Smooth muscle cell of the umbilical artery (primary cell): Measurements from ENCODE around the gene CCDC83. TPM values are rescaled to one million over a fixed set of nuclear protein-coding genes. Genes with fewer than 3 reads are reported as not detected.

Experiments used
- total RNA-seq: library from RNA; depleted of rRNA; stranded (reverse); fragments of >200 nt; gene quantifications from 2 replicates; pipeline ENCODE4 v1.2.3, GENCODE V29; 2014

CCDC83 gene
- not detected in 2 replicates for total RNA-seq

DNA sequence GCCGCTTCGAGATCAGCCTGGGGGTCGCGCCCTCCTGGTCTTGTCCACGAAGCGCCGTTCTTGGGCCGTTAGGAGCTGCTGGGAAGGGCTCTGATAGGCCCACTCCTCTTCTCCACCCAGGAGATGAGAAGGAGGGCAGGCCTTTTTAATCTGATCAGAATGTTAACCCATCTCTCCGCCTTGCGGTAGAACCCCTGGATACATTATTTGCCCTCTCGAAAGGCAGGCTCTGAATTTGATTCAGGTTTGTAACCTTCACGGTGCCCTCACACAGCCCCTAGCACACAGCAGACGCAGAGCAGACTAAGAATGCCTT is at the start of gene CCDC83:
TSS of gene CCDC83 (plus strand) at position 43 of the 316 bp plus-strand sequence. CDS start 9,741 bp downstream, outside the sequence.

DNA sequence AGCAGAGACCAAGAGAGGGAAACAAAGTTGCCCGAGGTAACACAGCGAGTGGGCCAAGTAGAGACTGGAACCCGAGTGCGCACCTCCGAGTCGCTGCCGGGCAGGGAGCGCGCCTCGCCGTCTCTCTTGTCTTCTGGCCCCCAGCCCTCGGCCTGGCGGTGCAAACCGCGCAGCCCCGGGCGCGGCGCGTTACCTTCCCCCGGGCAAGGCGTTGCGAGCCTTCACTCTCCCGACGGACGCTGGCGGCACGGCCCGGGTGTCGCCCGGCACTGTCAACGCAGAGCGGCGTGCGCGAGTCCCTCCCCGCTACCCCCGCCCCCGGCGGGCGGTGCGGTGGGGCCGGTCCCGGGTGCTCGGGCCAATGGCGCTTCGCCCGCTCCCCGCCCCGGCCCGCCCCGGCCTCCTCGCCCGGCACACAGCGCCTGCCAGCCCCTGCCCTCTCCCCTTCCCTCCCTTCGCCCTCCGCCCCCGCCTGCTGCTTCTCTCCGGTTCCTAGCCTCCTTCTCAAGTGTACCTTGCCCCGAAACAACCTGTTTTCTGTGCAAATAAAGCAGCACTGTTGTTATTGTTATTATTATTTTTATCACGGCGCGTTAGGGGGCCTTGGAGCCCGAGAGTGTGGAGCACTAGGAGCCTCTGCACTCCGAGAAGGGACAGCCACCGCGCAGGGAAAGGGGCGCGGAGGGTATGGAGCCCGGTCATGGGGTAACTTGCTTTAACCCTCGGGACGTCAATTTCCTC is 44.1 kb upstream of the CCDC83 start, which contains the start of gene SYTL2:
TSS of gene SYTL2 (minus strand) at position 271 of the 741 bp plus-strand sequence. CDS start 53,416 bp downstream, outside the sequence.

Other genes starting within 250 kb of the CCDC83 start
- gene DLG2, start 228.0 kb upstream of the CCDC83 start, total RNA-seq, result 1.5 and 2.1 TPM in 2 replicates
- gene TMEM126B, start 226.8 kb upstream of the CCDC83 start, total RNA-seq, result 52.2 and 63.0 TPM in 2 replicates
- gene TMEM126A, start 207.4 kb upstream of the CCDC83 start, total RNA-seq, result 19.6 and 35.6 TPM in 2 replicates
- gene CREBZF, start 190.3 kb upstream of the CCDC83 start, total RNA-seq, result 38.3 and 46.3 TPM in 2 replicates
- gene CCDC89, start 169.2 kb upstream of the CCDC83 start, total RNA-seq, result 2.5 and 3.6 TPM in 2 replicates
- 14.3 and 22.7 TPM in 2 replicates for gene SYTL2, start 44.2 kb upstream of the CCDC83 start, total RNA-seq
- 334 and 551 TPM in 2 replicates for gene PICALM, start 213.7 kb downstream of the CCDC83 start, total RNA-seq